ENCODE data around the gene MRPS23.
"Not testable (repeated sequence)": the region's sequence is repeated elsewhere in the genome, so short reads cannot be mapped to it uniquely, and the experiment has no call there.

Gene MRPS23

GRCh38 chr17:57864273-57864672 is 14.4 kb upstream of the MRPS23 start:
- DNase-seq (ENCODE audit: low read depth in 2 of 3, low spot score in 1 of 3): no peak

- no peak for DNase-seq (ENCODE audit: low read depth in 2 of 3, low spot score in 1 of 3)
Measured at GRCh38 chr17:57862694-57863667, 13.1 kb upstream of the MRPS23 start.

GRCh38 chr17:57861790-57862693 is 12.2 kb upstream of the MRPS23 start:
- no peak for DNase-seq (ENCODE audit: low read depth in 2 of 3, low spot score in 1 of 3)

GRCh38 chr17:57861000-57861789 is 11.4 kb upstream of the MRPS23 start:
- no peak for DNase-seq (ENCODE audit: low read depth in 2 of 3, low spot score in 1 of 3)

- no peak for DNase-seq (ENCODE audit: low read depth in 2 of 3, low spot score in 1 of 3)
Measured at GRCh38 chr17:57860414-57860999, 10.7 kb upstream of the MRPS23 start.

GRCh38 chr17:57859601-57860413 is 10.0 kb upstream of the MRPS23 start:
- DNase-seq (ENCODE audit: low read depth in 2 of 3, low spot score in 1 of 3): no peak

- DNase-seq (ENCODE audit: low read depth in 2 of 3, low spot score in 1 of 3): no peak
Measured at GRCh38 chr17:57858838-57859237, 9.0 kb upstream of the MRPS23 start.

- DNase-seq (ENCODE audit: low read depth in 2 of 3, low spot score in 1 of 3): no peak
Measured at GRCh38 chr17:57856792-57857620, 7.2 kb upstream of the MRPS23 start.

- no peak for DNase-seq (ENCODE audit: low read depth in 2 of 3, low spot score in 1 of 3)
Measured at GRCh38 chr17:57855391-57856035, 5.7 kb upstream of the MRPS23 start.

- no peak for DNase-seq (ENCODE audit: low read depth in 2 of 3, low spot score in 1 of 3)
Measured at GRCh38 chr17:57853695-57854094, 3.9 kb upstream of the MRPS23 start.

- DNase-seq (ENCODE audit: low read depth in 2 of 3, low spot score in 1 of 3): no peak
Measured at GRCh38 chr17:57852955-57853328, 3.1 kb upstream of the MRPS23 start.

- no peak for DNase-seq (ENCODE audit: low read depth in 2 of 3, low spot score in 1 of 3)
Measured at GRCh38 chr17:57852092-57852954, 2.5 kb upstream of the MRPS23 start.

- no peak for DNase-seq (ENCODE audit: low read depth in 2 of 3, low spot score in 1 of 3)
Measured at GRCh38 chr17:57849163-57849873, 526 bp downstream of the MRPS23 start.

- DNase-seq (ENCODE audit: low read depth in 2 of 3, low spot score in 1 of 3): not testable (repeated sequence)
Measured at GRCh38 chr17:57846056-57846945, 3.5 kb downstream of the MRPS23 start.

GRCh38 chr17:57842280-57842679 is 7.6 kb downstream of the MRPS23 start:
- DNase-seq (ENCODE audit: low read depth in 2 of 3, low spot score in 1 of 3): no peak

GRCh38 chr17:57839571-57839923 is 10.3 kb downstream of the MRPS23 start:
- no peak for DNase-seq (ENCODE audit: low read depth in 2 of 3, low spot score in 1 of 3)

Data from stimulated activated CD4-positive, alpha-beta T cell treated with anti-CD3 and anti-CD28 coated beads, Interleukin-12 subunit alpha, Interleukin-12 subunit beta, amount 100 ng/mL, for 48 hours (primary cell).